Suppressor macrophage (primary cell): ENCODE data around the gene USP15.

Source experiments
- DNase-seq, 4 experiments: peaks; one replicate each; pipeline ENCODE4 v3.0.0-alpha.2; 2020 to 2022
- total RNA-seq, 17 experiments: gene quantifications; one replicate each; lab custom pipeline; 2026; ENCODE audit warnings: mixed read lengths in 6 of 17, inconsistent platforms in 3 of 17; lab: John Stamatoyannopoulos, UW

USP15 gene
- 89.4 to 333 (median 152) reads per million in 17 experiments for total RNA-seq

GRCh38 chr12:62259993-62260732 is at the start of gene USP15:
TSS of gene USP15 (plus strand) at chr12:62260404. CDS start at chr12:62260415, 11 bp downstream.
- DNase-seq = peak; percentile 97 to 99 (median 98)

GRCh38 chr12:62210422-62210821 is 49.8 kb upstream of the USP15 start:
- peak; percentile 59 to 79 (median 72) for DNase-seq

GRCh38 chr12:62211510-62211909 is 48.7 kb upstream of the USP15 start:
- DNase-seq = peak in 3 of 4 experiments; percentile 38 to 68 (median 59)

- DNase-seq = peak in 3 of 4 experiments; percentile 16 to 63 (median 52)
Measured at GRCh38 chr12:62214846-62215245, 45.4 kb upstream of the USP15 start.

GRCh38 chr12:62215506-62215905 is 44.7 kb upstream of the USP15 start:
- DNase-seq = peak in 3 of 4 experiments; percentile 16 to 89 (median 83)

- peak in 3 of 4 experiments; percentile 13 to 29 (median 19) for DNase-seq
Measured at GRCh38 chr12:62217466-62218194, 42.6 kb upstream of the USP15 start.

- DNase-seq = no peak
Measured at GRCh38 chr12:62221107-62221506, 39.1 kb upstream of the USP15 start.

GRCh38 chr12:62224601-62225000 is 35.6 kb upstream of the USP15 start:
- no peak for DNase-seq

- no peak for DNase-seq
Measured at GRCh38 chr12:62227091-62227490, 33.1 kb upstream of the USP15 start.

- DNase-seq = no peak
Measured at GRCh38 chr12:62230652-62231051, 29.6 kb upstream of the USP15 start.

- no peak for DNase-seq
Measured at GRCh38 chr12:62232143-62232729, 28.0 kb upstream of the USP15 start.

GRCh38 chr12:62233805-62234204 is 26.4 kb upstream of the USP15 start:
- DNase-seq = no peak

- no peak for DNase-seq
Measured at GRCh38 chr12:62239571-62239970, 20.6 kb upstream of the USP15 start.

GRCh38 chr12:62247281-62248045 is 12.7 kb upstream of the USP15 start:
- no peak for DNase-seq

- DNase-seq = no peak
Measured at GRCh38 chr12:62248873-62249272, 11.3 kb upstream of the USP15 start.

- DNase-seq = peak in 3 of 4 experiments; percentile 9 to 31 (median 27)
Measured at GRCh38 chr12:62249419-62249818, 10.8 kb upstream of the USP15 start.

GRCh38 chr12:62250671-62251608 is 9.3 kb upstream of the USP15 start:
- peak; percentile 48 to 83 (median 78) for DNase-seq

- no peak for DNase-seq
Measured at GRCh38 chr12:62251609-62251958, 8.6 kb upstream of the USP15 start.

- DNase-seq = peak; percentile 19 to 39 (median 33)
Measured at GRCh38 chr12:62252576-62252975, 7.6 kb upstream of the USP15 start.

- DNase-seq = no peak
Measured at GRCh38 chr12:62254967-62255366, 5.2 kb upstream of the USP15 start.

- peak; percentile 61 to 86 (median 78) for DNase-seq
Measured at GRCh38 chr12:62256408-62257096, 3.7 kb upstream of the USP15 start.
